HG02759 (cell line): ENCODE measurements around the gene HEXD.
A peak's percentile ranks its signal among the peaks of the same experiment; 100 is the strongest.
"Not testable (repeated sequence)": the region's sequence is repeated elsewhere in the genome, so short reads cannot be mapped to it uniquely, and the experiment has no call there.

Experiments
- ATAC-seq: cut with Tn5 transposase; IDR thresholded peaks from one replicate; pipeline ENCODE4 v1.9.1; 2021; ENCODE audit warnings: mild to moderate bottlenecking, moderate library complexity; ENCODE audit not compliant: unreplicated experiment

HEXD gene

GRCh38 chr17:82396601-82397435 lies 21.3 kb upstream of the HEXD start:
- no peak for ATAC-seq

GRCh38 chr17:82397449-82398335 lies 20.5 kb upstream of the HEXD start:
- no peak for ATAC-seq

GRCh38 chr17:82399041-82399441 lies 19.1 kb upstream of the HEXD start:
- no peak for ATAC-seq

GRCh38 chr17:82399601-82400101 lies 18.5 kb upstream of the HEXD start:
- ATAC-seq = no peak

- no peak for ATAC-seq
These were observed 17.9 kb upstream of the HEXD start for GRCh38 chr17:82400206-82400605.

GRCh38 chr17:82400830-82401229 lies 17.3 kb upstream of the HEXD start:
- no peak for ATAC-seq

- peak; percentile 74 for ATAC-seq
These were observed 15.3 kb upstream of the HEXD start for GRCh38 chr17:82402865-82403264.

- ATAC-seq = no peak
These were observed 14.2 kb upstream of the HEXD start for GRCh38 chr17:82403662-82404660.

- no peak for ATAC-seq
These were observed 13.1 kb upstream of the HEXD start for GRCh38 chr17:82405051-82405450.

- no peak for ATAC-seq
These were observed 11.9 kb upstream of the HEXD start for GRCh38 chr17:82406131-82406671.

GRCh38 chr17:82407255-82407654 lies 10.9 kb upstream of the HEXD start:
- ATAC-seq = no peak

- no peak for ATAC-seq
These were observed 9.7 kb upstream of the HEXD start for GRCh38 chr17:82408288-82408937.

GRCh38 chr17:82408938-82409318 lies 9.2 kb upstream of the HEXD start:
- no peak for ATAC-seq

GRCh38 chr17:82410014-82410716 lies 8.0 kb upstream of the HEXD start:
- no peak for ATAC-seq

- ATAC-seq = no peak
These were observed 6.6 kb upstream of the HEXD start for GRCh38 chr17:82411396-82412053.

GRCh38 chr17:82412081-82412480 lies 6.1 kb upstream of the HEXD start:
- ATAC-seq = not testable (repeated sequence)

GRCh38 chr17:82412535-82413520 lies 5.3 kb upstream of the HEXD start:
- ATAC-seq = no peak
